ENCODE data around the gene LEFTY1. TPM values are rescaled to one million over a fixed set of nuclear protein-coding genes. Genes with fewer than 3 reads are reported as not detected.

Gene LEFTY1
- total and polyA plus RNA-seq, 2 donors (not counting 1 experiment from before 2014, with no cell fraction given), result not detected

- H4K20me1 ChIP-seq (ENCODE audit: control insufficient read depth, extremely low read depth, insufficient read depth, low read length), result no peaks in the 10 kb centered on the region
- no peak overlapping the region for H3K27ac ChIP-seq (ENCODE audit: insufficient read depth, low read length)
- H2AFZ ChIP-seq (ENCODE audit: low read length), result peak overlapping the region; percentile 57
- no peak overlapping the region for H3K4me3 ChIP-seq (replicated peaks in 1 of 4; ENCODE audit: control extremely low read depth in 1 of 4, insufficient read depth in 1 of 4, low read depth in 3 of 4, low read length in 4 of 4)
- peaks cover 3% of the 10 kb centered on the region for H3K79me2 ChIP-seq (ENCODE audit: control insufficient read depth, insufficient read depth, low read length)
- no peaks in the 10 kb centered on the region for H3K36me3 ChIP-seq (ENCODE audit: control insufficient read depth, insufficient read depth, low read length)
- no peak overlapping the region for H3K4me2 ChIP-seq (ENCODE audit: extremely low read depth, insufficient read depth, low read length)
- H3K9ac ChIP-seq (ENCODE audit: insufficient read depth, low read length), result no peak overlapping the region
- no peak for TF ChIP-seq EZH2 (IDR thresholded peaks at IDR 0.05; ENCODE audit: low read length, missing control alignments)
- TF ChIP-seq CTCF (conservative IDR thresholded peaks at IDR 0.05 in 1 of 2, IDR thresholded peaks at IDR 0.05 in 1 of 2; ENCODE audit: low read depth in 1 of 2, low read length in 2 of 2), result no peak
- no peaks in the 10 kb centered on the region for H3K9me3 ChIP-seq (ENCODE audit: control insufficient read depth, insufficient read depth, low read depth, low read length)
- H3K27me3 ChIP-seq (ENCODE audit: control insufficient read depth, insufficient read depth, low read length), result no peaks in the 10 kb centered on the region
- no peak for DNase-seq (ENCODE audit: low read depth in 2 of 2)
- no peaks in the 10 kb centered on the region for H3K4me1 ChIP-seq (ENCODE audit: control insufficient read depth, extremely low read depth, insufficient read depth, low read length)
Observed at GRCh38 chr1:225928186-225929175, 39.5 kb upstream of the LEFTY1 start.

- Histone ChIP-seq H4K20me1 (ENCODE audit: control insufficient read depth, extremely low read depth, insufficient read depth, low read length) (no peaks in the 10 kb centered on the region), H3K79me2 (ENCODE audit: control insufficient read depth, insufficient read depth, low read length) (peaks cover 20% of the 10 kb centered on the region), H3K4me3 (replicated peaks in 1 of 4; ENCODE audit: control extremely low read depth in 1 of 4, insufficient read depth in 1 of 4, low read depth in 3 of 4, low read length in 4 of 4) (no peak overlapping the region), H3K36me3 (ENCODE audit: control insufficient read depth, insufficient read depth, low read length) (peaks cover 6% of the 10 kb centered on the region), H3K9me3 (ENCODE audit: control insufficient read depth, insufficient read depth, low read depth, low read length) (no peaks in the 10 kb centered on the region), H3K27ac (ENCODE audit: insufficient read depth, low read length) (no peak overlapping the region), H3K27me3 (ENCODE audit: control insufficient read depth, insufficient read depth, low read length) (no peaks in the 10 kb centered on the region), H3K4me1 (ENCODE audit: control insufficient read depth, extremely low read depth, insufficient read depth, low read length) (no peaks in the 10 kb centered on the region), H2AFZ (ENCODE audit: low read length) (peak overlapping the region; percentile 14), H3K4me2 (ENCODE audit: extremely low read depth, insufficient read depth, low read length) (no peak overlapping the region), H3K9ac (ENCODE audit: insufficient read depth, low read length) (no peak overlapping the region)
- no peak for TF ChIP-seq CTCF (conservative IDR thresholded peaks at IDR 0.05 in 1 of 2, IDR thresholded peaks at IDR 0.05 in 1 of 2; ENCODE audit: low read depth in 1 of 2, low read length in 2 of 2)
- no peak for TF ChIP-seq EZH2 (IDR thresholded peaks at IDR 0.05; ENCODE audit: low read length, missing control alignments)
- peak in 1 of 2 donors; percentile 30 for DNase-seq (ENCODE audit: low read depth in 2 of 2)
Observed at GRCh38 chr1:225926551-225927113, 37.7 kb upstream of the LEFTY1 start.
